Upper lobe of left lung (tissue), 4 donors: ENCODE data around the gene CD99L2.

Experiments
- POLR2A ChIP-seq, 4 donors: fragments of 450-650 bp; IDR thresholded peaks; one replicate each; pipeline ENCODE4 v1.5.1; 2016 to 2017; ENCODE audit warnings: antibody characterized with exemption in 4 of 4, mild to moderate bottlenecking in 2 of 4
- POLR2AphosphoS5 ChIP-seq, 2 donors: sonication (generic); formaldehyde crosslinking; IDR thresholded peaks; one replicate each; pipeline ENCODE4 v1.5.1; 2017; ENCODE audit warnings: antibody characterized with exemption in 2 of 2
- TF ChIP-seq, protein P1 (sequence below), 6 experiments: fragments of 450-650 bp in 4 of 6; fragments of 200-600 bp in 2 of 6; sonication (generic) in 2 of 6; IDR thresholded peaks; one replicate each; pipeline ENCODE4 v1.5.1; 2016 to 2019; ENCODE audit warnings: antibody characterized with exemption in 6 of 6

DNA sequence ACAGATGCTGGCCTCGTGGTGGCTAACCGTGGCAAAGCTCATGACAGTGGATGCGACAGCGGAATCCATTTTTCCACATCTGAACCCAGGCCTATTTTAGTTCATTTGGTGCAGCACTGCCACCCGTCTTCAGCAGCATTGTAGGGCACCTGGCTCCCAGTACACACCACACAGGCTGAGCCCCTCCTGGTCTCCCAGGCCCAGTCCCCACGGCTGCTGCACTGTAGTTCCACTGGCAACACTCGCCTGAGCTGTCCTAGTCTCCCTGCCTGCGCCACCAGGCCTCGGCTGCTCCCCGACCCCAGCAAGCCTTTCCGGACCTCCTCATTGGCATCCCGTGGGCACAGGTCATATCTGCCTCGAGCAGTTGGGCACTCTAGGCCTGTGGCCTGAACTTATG is 129.1 kb downstream of the CD99L2 start:
- no peak for TF ChIP-seq POLR2A (IDR thresholded peaks at IDR 0.05)
- TF ChIP-seq, protein P1, sequence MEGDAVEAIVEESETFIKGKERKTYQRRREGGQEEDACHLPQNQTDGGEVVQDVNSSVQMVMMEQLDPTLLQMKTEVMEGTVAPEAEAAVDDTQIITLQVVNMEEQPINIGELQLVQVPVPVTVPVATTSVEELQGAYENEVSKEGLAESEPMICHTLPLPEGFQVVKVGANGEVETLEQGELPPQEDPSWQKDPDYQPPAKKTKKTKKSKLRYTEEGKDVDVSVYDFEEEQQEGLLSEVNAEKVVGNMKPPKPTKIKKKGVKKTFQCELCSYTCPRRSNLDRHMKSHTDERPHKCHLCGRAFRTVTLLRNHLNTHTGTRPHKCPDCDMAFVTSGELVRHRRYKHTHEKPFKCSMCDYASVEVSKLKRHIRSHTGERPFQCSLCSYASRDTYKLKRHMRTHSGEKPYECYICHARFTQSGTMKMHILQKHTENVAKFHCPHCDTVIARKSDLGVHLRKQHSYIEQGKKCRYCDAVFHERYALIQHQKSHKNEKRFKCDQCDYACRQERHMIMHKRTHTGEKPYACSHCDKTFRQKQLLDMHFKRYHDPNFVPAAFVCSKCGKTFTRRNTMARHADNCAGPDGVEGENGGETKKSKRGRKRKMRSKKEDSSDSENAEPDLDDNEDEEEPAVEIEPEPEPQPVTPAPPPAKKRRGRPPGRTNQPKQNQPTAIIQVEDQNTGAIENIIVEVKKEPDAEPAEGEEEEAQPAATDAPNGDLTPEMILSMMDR (IDR thresholded peaks at IDR 0.05): no peak
- no peak for TF ChIP-seq POLR2AphosphoS5 (IDR thresholded peaks at IDR 0.05)
